ENCODE measurements around the gene CAPN8. TPM values are rescaled to one million over a fixed set of nuclear protein-coding genes. Genes with fewer than 3 reads are reported as not detected.
A peak's percentile ranks its signal among the peaks of the same experiment; 100 is the strongest.

CAPN8 gene
- polyA plus RNA-seq, 4 donors: 1.3 to 1.7 (median 1.5) TPM

- no peak for DNase-seq (ENCODE audit: low read depth in 4 of 4, low spot score in 3 of 4)
These were observed 37.5 kb upstream of the CAPN8 start for GRCh38 chr1:223702735-223703667.

GRCh38 chr1:223700942-223701637 lies 35.6 kb upstream of the CAPN8 start:
- DNase-seq (ENCODE audit: low read depth in 4 of 4, low spot score in 3 of 4): no peak

DNA sequence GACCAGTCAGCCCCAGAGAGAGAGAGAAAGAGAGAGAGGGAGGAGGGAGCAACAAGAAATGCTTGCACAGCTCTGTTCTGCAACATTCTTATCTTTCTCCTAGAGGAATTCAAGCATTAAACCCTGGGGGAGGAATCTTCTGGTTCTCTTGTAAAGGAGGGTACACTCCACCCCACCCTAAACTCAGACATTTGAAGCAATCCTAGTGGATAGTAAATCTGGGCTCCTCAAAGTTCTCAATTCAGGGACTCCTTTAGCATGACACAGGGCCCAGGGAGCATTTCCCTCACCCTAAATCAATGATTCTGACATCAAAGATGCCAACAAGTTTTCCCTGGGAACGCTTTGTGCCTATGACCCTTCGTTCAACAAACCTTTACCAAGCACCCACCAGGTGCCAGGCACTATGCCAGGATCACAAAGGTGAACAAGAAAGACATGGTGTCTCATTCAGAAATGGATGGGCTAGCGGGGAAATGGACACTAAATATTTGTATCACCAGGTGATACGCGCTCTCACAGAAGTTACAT lies 35.0 kb upstream of the CAPN8 start:
- no peak for DNase-seq (ENCODE audit: low read depth in 4 of 4, low spot score in 3 of 4)

- DNase-seq (ENCODE audit: low read depth in 4 of 4, low spot score in 3 of 4): no peak
These were observed 30.4 kb upstream of the CAPN8 start for GRCh38 chr1:223695941-223696340.

DNA sequence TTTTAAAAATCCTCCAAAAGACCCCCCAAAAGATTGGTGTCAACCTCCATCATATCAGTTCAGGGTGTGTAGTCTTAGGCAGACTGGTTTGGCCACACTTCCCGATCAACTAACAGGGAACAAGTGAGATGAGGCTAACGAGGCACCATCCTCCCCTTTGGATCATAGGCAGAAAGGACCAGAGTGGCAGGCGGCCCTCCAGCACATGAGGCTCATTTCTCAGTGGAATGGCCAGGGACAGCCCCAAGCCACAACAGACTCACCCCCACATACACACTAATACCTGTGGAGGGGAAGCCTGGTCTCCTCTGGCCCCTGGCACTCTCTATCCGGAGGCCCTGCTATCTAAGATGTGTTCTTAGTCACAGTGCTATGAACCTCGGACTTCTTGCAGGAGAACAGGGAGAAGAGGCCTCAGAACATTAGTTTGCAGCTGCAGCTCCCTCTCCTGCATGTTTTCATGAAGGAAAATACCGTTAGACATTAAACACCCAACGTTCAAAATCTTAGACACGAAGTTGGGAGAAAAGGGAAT lies 29.6 kb upstream of the CAPN8 start:
- no peak for DNase-seq (ENCODE audit: low read depth in 4 of 4, low spot score in 3 of 4)

DNA sequence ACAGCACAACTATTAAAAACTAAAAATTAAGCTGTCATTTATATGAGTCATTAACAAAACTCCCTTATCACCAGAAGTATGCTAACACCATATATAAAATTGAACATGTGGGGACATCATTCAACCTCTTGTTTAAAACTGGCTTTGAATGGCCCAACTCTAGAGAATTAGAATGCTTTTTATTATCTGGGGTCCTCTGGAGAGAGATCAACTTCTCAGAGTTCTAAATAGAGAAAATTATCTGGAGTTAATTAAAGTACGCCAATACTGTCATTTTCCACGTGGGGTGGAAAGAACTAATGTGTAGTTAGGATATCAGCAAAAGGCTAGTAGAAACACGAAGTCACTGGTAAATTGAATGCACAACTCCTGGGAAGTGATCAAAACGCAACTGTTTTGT lies 25.6 kb upstream of the CAPN8 start:
- DNase-seq (ENCODE audit: low read depth in 4 of 4, low spot score in 3 of 4): no peak

- no peak for DNase-seq (ENCODE audit: low read depth in 4 of 4, low spot score in 3 of 4)
These were observed 18.9 kb upstream of the CAPN8 start for GRCh38 chr1:223684488-223684792.

DNA sequence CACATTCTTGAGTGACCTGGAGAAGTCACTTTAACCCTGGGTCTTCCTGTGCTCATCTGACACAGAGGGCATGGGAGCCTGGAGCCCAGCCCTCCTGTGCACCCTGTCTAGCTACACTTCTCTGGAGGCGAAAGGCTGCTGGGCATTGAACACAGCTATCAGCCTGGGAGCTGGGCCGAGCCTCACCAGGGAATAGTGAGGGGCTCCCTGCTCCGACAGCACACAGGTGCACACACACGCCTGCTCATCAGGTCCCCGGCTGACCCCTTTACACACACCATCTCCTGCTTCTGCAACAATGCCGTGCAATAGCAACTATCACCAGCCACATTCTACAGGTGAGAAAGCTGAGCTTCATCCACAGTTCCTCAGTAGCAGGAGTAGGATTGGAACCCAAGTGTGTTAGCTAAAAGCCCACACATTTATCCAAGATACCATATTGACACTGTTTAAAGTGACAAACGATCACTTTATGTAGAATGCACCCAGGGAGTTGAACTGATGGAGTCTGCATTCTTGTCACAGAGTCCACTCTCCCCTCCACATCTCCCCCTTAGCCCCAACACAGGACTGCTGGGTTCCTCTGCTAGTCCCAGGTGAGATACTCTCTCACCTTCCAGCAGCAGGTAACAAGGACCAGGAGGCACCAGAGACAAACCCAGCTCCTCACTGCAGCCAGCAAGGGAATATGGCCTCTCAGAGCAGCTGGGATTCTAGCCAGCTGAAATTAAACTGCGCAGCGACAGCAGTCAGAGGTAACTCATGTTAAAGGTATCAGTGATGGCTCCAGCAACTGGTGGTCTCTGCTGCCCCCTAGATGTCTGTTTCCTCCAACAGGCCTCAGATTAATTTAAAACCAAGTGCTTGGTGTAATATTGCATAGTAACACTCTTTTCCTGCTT lies 18.3 kb upstream of the CAPN8 start:
- DNase-seq (ENCODE audit: low read depth in 4 of 4, low spot score in 3 of 4): peak; percentile 63 to 68 (median 66)

DNA sequence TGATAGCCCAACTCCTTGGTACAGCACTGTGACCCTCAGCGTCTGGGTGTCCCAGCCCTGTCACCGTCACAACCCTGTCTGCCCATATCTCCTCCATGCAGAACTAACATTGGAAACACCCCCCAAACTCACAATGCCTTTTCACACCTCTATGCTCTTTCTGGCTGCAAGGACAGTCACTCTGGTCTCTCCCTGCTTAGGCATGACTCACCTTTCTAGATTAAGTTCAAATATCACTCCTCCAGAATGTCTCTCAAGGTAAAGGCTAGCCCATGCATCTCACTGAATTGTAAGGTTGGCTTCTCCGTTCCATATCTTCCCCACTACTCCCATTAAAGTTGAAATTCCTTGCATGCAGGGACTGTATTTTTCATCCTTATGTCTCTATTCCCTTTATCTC lies 17.0 kb upstream of the CAPN8 start:
- DNase-seq (ENCODE audit: low read depth in 4 of 4, low spot score in 3 of 4): no peak

GRCh38 chr1:223680188-223680587 lies 14.7 kb upstream of the CAPN8 start:
- no peak for DNase-seq (ENCODE audit: low read depth in 4 of 4, low spot score in 3 of 4)

- no peak for DNase-seq (ENCODE audit: low read depth in 4 of 4, low spot score in 3 of 4)
These were observed 13.3 kb upstream of the CAPN8 start for GRCh38 chr1:223678841-223679240.

- no peak for DNase-seq (ENCODE audit: low read depth in 4 of 4, low spot score in 3 of 4)
These were observed 8.8 kb upstream of the CAPN8 start for GRCh38 chr1:223674119-223674890.

DNA sequence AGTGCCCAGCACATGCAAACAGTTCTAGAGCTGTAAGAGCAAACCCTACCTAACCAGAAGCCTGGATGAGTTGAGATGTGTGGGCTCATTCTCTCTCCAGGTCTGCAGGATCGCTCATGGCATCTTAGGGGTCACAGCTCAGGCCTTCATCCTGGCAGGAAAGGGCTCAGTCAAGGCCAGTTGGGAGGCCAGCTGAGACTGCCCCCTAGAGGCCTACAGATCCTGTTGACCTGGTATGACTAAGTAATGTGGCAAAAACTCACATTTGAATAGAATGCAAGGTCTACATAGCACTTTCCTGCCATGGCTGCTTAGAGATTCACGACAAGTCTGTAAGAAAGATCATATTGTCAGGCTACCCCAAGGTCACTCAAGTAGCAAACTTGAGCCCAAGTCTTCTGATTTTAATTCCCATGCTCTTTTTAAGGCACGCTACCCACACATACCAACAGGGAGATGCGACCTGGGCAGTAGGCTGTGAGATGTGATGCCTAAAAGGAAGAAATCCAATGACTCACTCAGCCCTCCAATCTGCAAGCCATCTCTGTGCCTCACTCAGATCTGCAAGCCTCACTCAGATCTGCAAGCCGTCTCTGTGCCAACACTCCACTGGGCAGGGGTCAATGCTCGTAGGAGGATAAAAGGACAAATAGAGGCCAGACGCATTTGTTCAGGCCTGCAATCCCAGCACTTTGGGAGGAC lies 5.1 kb upstream of the CAPN8 start:
- DNase-seq (ENCODE audit: low read depth in 4 of 4, low spot score in 3 of 4): peak in 1 of 4 donors; percentile 33

DNA sequence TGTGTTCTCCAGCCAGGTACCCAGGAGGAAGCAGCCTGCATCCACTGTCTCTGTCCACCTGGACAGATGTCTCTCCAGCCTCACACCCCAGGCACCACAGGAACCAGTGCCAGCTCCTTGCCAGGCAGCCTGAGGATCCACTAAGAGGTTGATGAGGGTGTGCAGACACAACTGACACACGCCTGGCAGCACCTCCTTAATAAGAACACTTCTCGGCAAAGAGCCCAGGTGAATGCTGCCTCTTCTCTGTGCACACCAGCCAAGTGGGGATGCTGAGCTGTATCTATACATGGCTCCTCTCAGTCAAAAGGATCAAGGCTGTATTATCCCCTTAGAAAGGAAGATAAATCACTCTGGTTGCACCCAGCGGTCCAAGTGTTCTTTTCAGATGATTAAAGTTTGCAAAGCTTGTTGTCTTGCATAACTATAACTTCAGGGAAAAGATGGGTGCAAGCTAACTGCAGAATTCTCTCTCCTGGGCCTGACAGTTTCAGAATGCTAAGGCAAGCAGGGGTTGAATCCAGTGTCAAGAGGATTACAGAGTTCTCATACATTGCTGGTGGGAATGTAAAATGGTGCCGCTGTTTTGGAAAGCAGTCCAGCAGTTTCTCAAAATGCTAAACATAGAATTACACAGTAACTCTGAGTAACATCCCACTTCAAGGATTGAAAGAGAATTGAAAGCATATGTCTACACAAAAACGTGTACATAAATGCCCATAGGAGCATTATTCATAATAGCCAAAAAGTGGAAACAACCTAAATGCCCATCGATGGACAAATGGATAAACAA lies 3.7 kb upstream of the CAPN8 start:
- DNase-seq (ENCODE audit: low read depth in 4 of 4, low spot score in 3 of 4): no peak

GRCh38 chr1:223667484-223668182 lies 2.1 kb upstream of the CAPN8 start:
- DNase-seq (ENCODE audit: low read depth in 4 of 4, low spot score in 3 of 4): no peak

- DNase-seq (ENCODE audit: low read depth in 4 of 4, low spot score in 3 of 4): no peak
These were observed 1.4 kb downstream of the CAPN8 start for GRCh38 chr1:223664106-223664505.

DNA sequence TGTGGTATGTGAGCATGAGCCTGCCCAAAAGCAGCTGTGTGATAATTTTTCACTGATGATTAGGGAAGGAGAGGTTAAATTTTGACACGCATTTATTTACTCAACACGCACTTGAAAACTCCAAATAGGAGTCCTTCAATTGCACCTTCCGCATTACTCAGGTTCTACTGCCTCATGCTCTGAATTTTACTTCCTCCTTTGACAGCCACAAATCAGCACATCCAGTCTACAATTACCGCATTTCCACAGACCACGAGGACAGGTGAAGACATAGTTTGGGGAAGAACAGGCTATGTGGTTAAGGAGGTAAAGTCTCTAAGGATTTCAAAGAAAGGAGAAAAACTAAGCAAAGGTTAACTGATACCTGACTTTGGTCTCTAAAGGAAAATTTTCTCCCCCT lies 2.6 kb downstream of the CAPN8 start:
- no peak for DNase-seq (ENCODE audit: low read depth in 4 of 4, low spot score in 3 of 4)

DNA sequence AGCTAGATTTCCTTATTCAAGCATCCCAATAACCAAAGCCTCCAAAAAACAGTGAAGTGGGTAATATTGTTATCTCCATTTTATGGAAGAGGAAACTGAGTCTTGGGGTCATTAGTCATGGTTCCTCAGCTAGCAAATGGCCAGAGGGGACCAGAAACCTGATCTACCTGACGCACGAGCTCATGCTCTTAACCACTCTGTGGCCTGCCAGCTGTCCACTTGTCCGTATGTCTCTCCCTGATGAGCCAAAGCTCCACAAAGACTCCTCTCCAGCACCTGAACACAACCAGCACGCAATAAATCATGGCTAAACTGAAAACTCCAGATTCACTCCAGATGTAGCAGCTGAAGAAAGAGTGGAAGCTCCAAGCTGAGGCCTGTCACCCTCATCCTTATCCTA lies 5.8 kb downstream of the CAPN8 start:
- no peak for DNase-seq (ENCODE audit: low read depth in 4 of 4, low spot score in 3 of 4)

All from right renal pelvis (tissue), 4 donors.